HG03095 (cell line): ENCODE measurements around the gene SNAI1.
"Not testable (repeated sequence)": the region's sequence is repeated elsewhere in the genome, so short reads cannot be mapped to it uniquely, and the experiment has no call there.

Source experiments
- ATAC-seq: cut with Tn5 transposase; IDR thresholded peaks from one replicate; pipeline ENCODE4 v1.9.1; 2021; ENCODE audit warnings: moderate library complexity; ENCODE audit not compliant: unreplicated experiment

SNAI1 gene

GRCh38 chr20:49982346-49983122 lies at the start of gene SNAI1:
Gene SNAI1 (plus strand): TSS chr20:49982980. CDS start chr20:49983060, 80 bp downstream.
- ATAC-seq, result peak; percentile 82

- peak; percentile 5 for ATAC-seq
These were observed 47.0 kb upstream of the SNAI1 start for GRCh38 chr20:49935746-49936152.

GRCh38 chr20:49936153-49937026 lies 46.4 kb upstream of the SNAI1 start, which contains the start of gene RNF114:
Gene RNF114 (plus strand): TSS chr20:49936397. CDS start chr20:49936413, 16 bp downstream.
- ATAC-seq, result peak; percentile 59

- ATAC-seq, result no peak
These were observed 45.5 kb upstream of the SNAI1 start for GRCh38 chr20:49937027-49937929.

- ATAC-seq, result no peak
These were observed 44.3 kb upstream of the SNAI1 start for GRCh38 chr20:49938173-49939163.

- no peak for ATAC-seq
These were observed 41.3 kb upstream of the SNAI1 start for GRCh38 chr20:49941456-49941855.

GRCh38 chr20:49942303-49942702 lies 40.5 kb upstream of the SNAI1 start:
- no peak for ATAC-seq

- ATAC-seq, result no peak
These were observed 39.8 kb upstream of the SNAI1 start for GRCh38 chr20:49942942-49943341.

- ATAC-seq, result no peak
These were observed 37.5 kb upstream of the SNAI1 start for GRCh38 chr20:49945306-49945700.

- ATAC-seq, result no peak
These were observed 36.9 kb upstream of the SNAI1 start for GRCh38 chr20:49945701-49946477.

GRCh38 chr20:49948178-49948577 lies 34.6 kb upstream of the SNAI1 start:
- no peak for ATAC-seq

GRCh38 chr20:49948809-49949507 lies 33.8 kb upstream of the SNAI1 start:
- no peak for ATAC-seq

GRCh38 chr20:49951151-49951550 lies 31.6 kb upstream of the SNAI1 start:
- ATAC-seq, result no peak

GRCh38 chr20:49955167-49955566 lies 27.6 kb upstream of the SNAI1 start:
- no peak for ATAC-seq

- ATAC-seq, result not testable (repeated sequence)
These were observed 26.9 kb upstream of the SNAI1 start for GRCh38 chr20:49955830-49956396.

GRCh38 chr20:49956689-49957088 lies 26.1 kb upstream of the SNAI1 start:
- ATAC-seq, result no peak

GRCh38 chr20:49957089-49957938 lies 25.5 kb upstream of the SNAI1 start:
- not testable (repeated sequence) for ATAC-seq
